SK-N-SH treated with all-trans-retinoic acid at 6 μM for 48 hours (cell line): ENCODE results near the gene UGT2B11.
"Not testable (repeated sequence)": the region's sequence is repeated elsewhere in the genome, so short reads cannot be mapped to it uniquely, and the experiment has no call there.

Experiments
- ATAC-seq: fragments of 200-7000 bp; cut with Tn5 transposase; 3 replicates; pipeline ENCODE4 v1.9.1; 2020; ENCODE audit warnings: mild to moderate bottlenecking, moderate library complexity
- ARNTL ChIP-seq: fragments of 450-650 bp; formaldehyde crosslinking; IDR thresholded peaks from 2 replicates; pipeline ENCODE4 v1.5.0; 2020; ENCODE audit warnings: low read depth, mild to moderate bottlenecking, moderate library complexity, borderline replicate concordance
- BACH2 ChIP-seq: fragments of 250-450 bp; sonication (Bioruptor Pico); IDR thresholded peaks from 2 replicates; pipeline ENCODE4 v1.9.0; 2021; ENCODE audit warnings: mild to moderate bottlenecking, borderline replicate concordance
- ESRRG ChIP-seq: fragments of 250-450 bp; sonication (Bioruptor Pico); IDR thresholded peaks from 2 replicates; pipeline ENCODE4 v1.6.1; 2021; ENCODE audit warnings: mild to moderate bottlenecking
- OSR1 ChIP-seq: fragments of 250-450 bp; sonication (Bioruptor Pico); IDR thresholded peaks from 2 replicates; pipeline ENCODE4 v1.8.0; 2022; ENCODE audit warnings: moderate library complexity, mild to moderate bottlenecking, inconsistent platforms
- SNAI2 ChIP-seq: fragments of 250-450 bp; sonication (Bioruptor Pico); IDR thresholded peaks from 2 replicates; pipeline ENCODE4 v1.5.0; 2020; ENCODE audit warnings: mild to moderate bottlenecking, moderate library complexity
- TCF4 ChIP-seq: fragments of 250-450 bp; sonication (Bioruptor Pico); IDR thresholded peaks from 2 replicates; pipeline ENCODE4 v1.8.0; 2021; ENCODE audit warnings: mild to moderate bottlenecking, moderate library complexity, borderline replicate concordance
- ZC3H10 ChIP-seq: fragments of 250-450 bp; sonication (Bioruptor Pico); IDR thresholded peaks from 2 replicates; pipeline ENCODE4 v1.5.1; 2021; ENCODE audit warnings: mild to moderate bottlenecking, moderate library complexity
- TF ChIP-seq, protein P1 (sequence below): fragments of 250-450 bp; sonication (Bioruptor Pico); IDR thresholded peaks from 2 replicates; pipeline ENCODE4 v1.5.1; 2020; ENCODE audit warnings: low read depth, mild to moderate bottlenecking, moderate library complexity

Gene UGT2B11

DNA sequence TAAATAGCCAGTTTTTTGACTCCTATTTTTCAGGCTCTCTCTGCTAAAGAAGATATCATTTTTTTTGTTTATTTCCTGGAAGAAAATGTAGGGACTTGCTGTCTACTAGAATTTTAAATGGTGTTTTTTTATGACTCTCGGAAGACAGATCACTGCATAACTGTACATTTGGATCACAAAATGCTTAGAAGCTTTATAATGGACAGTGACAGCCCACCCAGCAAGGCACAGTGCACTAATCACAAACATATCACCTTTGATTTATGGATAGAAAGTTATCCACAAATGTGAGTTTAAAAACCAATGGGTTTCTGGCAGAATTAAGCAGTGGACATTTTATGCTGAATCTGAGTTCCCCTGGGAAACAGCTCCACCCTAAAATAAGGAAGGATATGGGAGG is 48.8 kb downstream of the UGT2B11 start:
- ATAC-seq = not testable (repeated sequence)

DNA sequence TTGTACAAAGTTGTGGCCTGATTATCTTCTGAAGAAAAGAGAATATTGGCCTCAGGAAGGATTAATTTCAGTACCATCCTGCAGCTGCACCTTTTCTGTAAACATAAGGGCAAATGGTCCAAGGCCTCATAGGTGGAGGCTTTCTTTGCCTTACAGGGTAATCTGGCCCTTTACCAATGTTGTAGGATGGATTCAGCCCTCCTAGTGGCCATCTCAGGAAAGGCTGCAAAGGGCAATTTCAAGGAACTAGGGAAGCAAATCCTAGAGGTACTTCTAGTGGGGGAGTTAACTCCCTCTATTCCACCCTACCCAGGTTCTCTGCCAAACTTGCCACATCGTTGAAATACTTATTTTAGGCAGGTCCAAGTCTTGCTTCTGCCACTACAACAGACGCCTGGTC is 57.6 kb downstream of the UGT2B11 start:
- no peak for TF ChIP-seq ARNTL (CRISPR knock-in tag)
- TF ChIP-seq SNAI2 = no peak
- no peak for TF ChIP-seq ZC3H10 (CRISPR knock-in tag)
- TF ChIP-seq, protein P1, sequence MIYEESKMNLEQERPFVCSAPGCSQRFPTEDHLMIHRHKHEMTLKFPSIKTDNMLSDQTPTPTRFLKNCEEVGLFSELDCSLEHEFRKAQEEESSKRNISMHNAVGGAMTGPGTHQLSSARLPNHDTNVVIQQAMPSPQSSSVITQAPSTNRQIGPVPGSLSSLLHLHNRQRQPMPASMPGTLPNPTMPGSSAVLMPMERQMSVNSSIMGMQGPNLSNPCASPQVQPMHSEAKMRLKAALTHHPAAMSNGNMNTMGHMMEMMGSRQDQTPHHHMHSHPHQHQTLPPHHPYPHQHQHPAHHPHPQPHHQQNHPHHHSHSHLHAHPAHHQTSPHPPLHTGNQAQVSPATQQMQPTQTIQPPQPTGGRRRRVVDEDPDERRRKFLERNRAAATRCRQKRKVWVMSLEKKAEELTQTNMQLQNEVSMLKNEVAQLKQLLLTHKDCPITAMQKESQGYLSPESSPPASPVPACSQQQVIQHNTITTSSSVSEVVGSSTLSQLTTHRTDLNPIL (CRISPR knock-in tag) = no peak
- no peak for TF ChIP-seq ESRRG (CRISPR knock-in tag)
- no peak for TF ChIP-seq BACH2 (CRISPR knock-in tag)
- no peak for TF ChIP-seq TCF4 (CRISPR knock-in tag)
- TF ChIP-seq OSR1 (CRISPR knock-in tag) = no peak

DNA sequence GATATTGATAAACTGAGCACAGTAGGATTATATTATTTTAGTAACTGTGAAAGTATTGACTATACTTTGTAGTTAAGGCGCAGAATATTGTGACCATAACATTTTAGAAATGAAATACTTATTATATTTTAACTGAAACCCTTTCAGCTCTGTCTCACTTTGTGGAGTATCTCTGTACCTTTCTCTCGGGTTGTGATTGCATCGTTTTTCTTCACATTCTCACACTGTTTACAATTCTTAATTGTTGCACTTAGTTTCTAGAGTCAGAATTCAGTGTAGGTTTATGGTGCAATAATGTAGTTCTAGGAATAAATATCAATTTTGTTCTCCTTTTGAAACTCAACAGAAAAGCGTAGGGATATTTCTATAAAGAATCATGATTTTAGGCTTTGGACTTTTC is 60.5 kb downstream of the UGT2B11 start:
- no peak for TF ChIP-seq OSR1 (CRISPR knock-in tag)
- no peak for ATAC-seq

More for the DNA sequence above, 57.6 kb downstream of the UGT2B11 start:
- ATAC-seq = peak; percentile 69
